RWPE1 (cell line): ENCODE data around the gene TLR4.

Experiments used
- CTCF ChIA-PET: fragments of 350-600 bp; sonication (Branson Sonifier 250); formaldehyde crosslinking; extraction: SDS; loops from one replicate; lab custom pipeline; 2021; lab: Yijun Ruan, JAX
- POLR2A ChIA-PET: fragments of 400-600 bp; formaldehyde crosslinking; extraction: SDS; loops from one replicate; lab custom pipeline; 2020; ENCODE audit warnings: antibody characterized with exemption; ENCODE audit not compliant: low non-redundant PET; lab: Yijun Ruan, JAX
- DNase-seq: peaks from one replicate; pipeline ENCODE4 v3.0.0; 2012; ENCODE audit warnings: low spot score
- H3K27ac ChIP-seq: fragments of 450-650 bp; 2 replicates; pipeline ENCODE4 v1.5.1; 2017
- TF ChIP-seq, protein P1 (sequence below): fragments of 450-650 bp; conservative IDR thresholded peaks from 2 replicates; pipeline ENCODE4 v1.5.1; 2017; ENCODE audit warnings: low read depth, mild to moderate bottlenecking

Gene TLR4

DNA sequence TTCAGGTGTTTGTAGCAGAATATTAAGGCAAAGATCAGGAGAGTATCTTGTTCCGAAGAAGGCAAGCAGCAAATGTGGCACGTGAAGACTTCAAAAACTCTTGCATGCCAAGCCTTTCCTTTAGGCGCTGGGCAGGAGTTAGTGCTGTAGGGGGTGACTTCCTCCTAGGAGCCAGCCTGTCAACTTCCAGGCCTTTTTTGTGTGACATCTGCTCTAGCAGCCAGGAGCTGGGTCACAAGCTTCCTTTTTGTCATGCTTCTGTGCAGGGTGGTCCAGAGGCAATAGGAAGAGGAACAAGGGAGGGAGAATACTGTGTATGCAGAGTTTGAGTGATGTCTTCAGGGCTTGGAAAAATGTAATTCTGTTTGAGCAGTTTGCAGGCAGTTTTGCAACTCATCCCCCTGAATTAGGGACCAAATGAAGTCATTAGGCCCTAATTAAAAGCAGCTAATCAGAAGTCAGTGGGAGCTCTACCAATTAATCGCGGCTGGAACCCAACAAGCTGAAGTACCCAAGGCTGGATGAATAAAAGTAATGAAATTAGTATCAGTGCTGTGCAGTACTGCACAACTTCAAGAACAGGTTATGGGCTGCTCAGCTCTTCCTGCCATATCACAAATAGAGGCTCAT is 53.5 kb downstream of the TLR4 start:
- no peak for DNase-seq
- POLR2A ChIA-PET: no interaction called here
- no peak overlapping the region for H3K27ac ChIP-seq
- CTCF ChIA-PET: interaction anchor here (0.7 kb wide), 1 partner anchor 307 kb away, joined by 3 read pairs; no protein-coding TSS in a partner anchor
- TF ChIP-seq, protein P1, sequence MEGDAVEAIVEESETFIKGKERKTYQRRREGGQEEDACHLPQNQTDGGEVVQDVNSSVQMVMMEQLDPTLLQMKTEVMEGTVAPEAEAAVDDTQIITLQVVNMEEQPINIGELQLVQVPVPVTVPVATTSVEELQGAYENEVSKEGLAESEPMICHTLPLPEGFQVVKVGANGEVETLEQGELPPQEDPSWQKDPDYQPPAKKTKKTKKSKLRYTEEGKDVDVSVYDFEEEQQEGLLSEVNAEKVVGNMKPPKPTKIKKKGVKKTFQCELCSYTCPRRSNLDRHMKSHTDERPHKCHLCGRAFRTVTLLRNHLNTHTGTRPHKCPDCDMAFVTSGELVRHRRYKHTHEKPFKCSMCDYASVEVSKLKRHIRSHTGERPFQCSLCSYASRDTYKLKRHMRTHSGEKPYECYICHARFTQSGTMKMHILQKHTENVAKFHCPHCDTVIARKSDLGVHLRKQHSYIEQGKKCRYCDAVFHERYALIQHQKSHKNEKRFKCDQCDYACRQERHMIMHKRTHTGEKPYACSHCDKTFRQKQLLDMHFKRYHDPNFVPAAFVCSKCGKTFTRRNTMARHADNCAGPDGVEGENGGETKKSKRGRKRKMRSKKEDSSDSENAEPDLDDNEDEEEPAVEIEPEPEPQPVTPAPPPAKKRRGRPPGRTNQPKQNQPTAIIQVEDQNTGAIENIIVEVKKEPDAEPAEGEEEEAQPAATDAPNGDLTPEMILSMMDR: no peak

DNA sequence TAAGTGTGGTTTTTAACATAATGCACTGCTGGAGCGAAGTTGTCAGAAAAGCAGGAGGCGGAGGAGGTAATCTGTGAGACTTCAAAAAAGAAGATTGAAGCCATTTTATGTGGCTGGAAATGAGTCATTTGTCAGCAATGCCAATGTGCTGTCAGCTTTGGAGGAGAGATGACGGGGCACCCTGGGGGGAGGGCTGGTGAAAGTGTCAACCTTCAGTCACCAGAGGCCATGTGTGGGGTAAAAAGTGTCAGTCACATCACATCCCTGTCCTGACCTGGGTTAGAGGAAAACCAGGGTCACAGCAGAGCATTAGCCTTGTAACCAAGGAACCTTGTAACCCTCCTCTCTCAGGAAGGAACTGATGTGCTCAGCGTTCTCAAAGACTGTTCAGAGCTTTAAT is 59.1 kb downstream of the TLR4 start:
- peak; percentile 29 for DNase-seq
- TF ChIP-seq, protein P1: no peak
- H3K27ac ChIP-seq: no peak overlapping the region
- ChIA-PET CTCF (no interaction called here), POLR2A (no interaction called here)

DNA sequence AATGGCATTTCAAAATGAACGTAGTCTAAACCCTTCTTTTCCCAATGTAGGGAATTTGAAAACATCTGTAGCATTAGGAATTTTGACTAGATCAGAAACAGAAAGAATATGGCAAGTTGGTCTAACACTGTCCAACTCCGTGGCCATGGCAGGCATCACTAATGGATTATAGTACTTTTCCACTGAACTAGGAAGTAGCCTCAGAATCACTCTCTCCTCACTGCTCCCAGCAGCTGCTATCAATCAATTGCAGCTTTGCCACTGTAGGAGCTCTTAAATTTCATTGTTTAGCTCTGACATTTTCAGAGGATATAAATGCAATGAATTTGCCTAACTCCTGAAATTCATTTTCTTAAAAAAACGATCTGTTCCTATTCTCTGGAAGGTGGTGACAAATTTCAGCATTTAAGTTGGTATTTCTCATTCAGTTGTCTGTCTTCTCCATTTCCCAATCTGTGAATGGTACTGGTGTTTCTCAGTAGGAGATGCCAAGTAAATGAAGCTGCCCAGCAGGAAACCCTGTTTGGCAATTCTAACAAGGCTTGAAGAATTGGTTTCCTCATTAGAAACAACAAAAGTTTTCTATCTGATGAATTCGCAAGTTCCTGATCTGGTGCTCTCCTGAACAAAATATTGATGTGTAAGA is 64.7 kb downstream of the TLR4 start:
- no peak overlapping the region for H3K27ac ChIP-seq
- ChIA-PET CTCF (interaction anchor here (0.7 kb wide), 1 partner anchor 89 kb away, joined by 3 read pairs; no protein-coding TSS in a partner anchor), POLR2A (no interaction called here)
- no peak for DNase-seq
- TF ChIP-seq, protein P1: no peak

DNA sequence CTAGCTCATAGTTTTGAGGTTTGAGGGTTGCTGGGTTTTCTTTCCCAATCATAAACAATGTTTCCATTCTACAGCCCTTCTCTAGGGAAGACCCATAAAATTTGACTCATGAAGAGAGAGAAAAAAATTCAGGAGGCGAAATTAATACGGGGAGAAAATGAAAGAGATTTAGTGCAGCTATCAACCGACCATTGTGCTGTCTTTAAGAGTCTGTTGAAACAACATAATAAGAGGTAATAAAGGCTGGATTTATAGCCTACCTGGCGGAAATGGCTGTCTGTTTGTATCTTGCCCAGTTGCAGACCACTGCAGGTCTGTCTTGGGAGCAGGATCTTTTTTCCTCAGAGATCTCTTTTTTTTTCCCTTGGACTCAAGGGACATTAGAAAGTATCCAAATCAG is 66.9 kb downstream of the TLR4 start:
- CTCF ChIA-PET: no interaction called here
- TF ChIP-seq, protein P1: no peak
- DNase-seq: no peak
- no peak overlapping the region for H3K27ac ChIP-seq
- POLR2A ChIA-PET: no interaction called here

DNA sequence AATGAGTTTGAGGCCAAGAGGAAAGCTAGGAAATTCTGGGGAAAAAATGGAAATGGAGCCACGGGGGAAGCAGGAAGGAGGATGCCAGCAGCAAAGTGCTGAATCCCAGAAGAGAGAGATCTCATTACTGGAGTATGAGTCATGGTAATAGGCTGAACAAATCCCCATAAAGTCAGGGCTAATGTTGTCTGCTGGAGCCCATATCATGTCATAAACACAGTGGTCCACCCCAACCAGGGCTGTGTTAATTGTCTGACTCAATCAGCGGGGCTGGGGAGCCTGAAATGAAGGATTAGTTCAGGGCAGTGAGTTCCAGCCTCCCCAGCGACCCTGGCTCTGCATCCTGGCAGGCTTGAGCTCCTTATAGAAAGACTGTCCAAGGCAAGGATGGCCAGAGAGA is 68.8 kb downstream of the TLR4 start:
- peak; percentile 47 for DNase-seq
- TF ChIP-seq, protein P1: no peak
- H3K27ac ChIP-seq: no peak overlapping the region; the same call in 1 of the 2 replicates
- CTCF ChIA-PET: no interaction called here
- POLR2A ChIA-PET: no interaction called here
